ENCODE measurements around the gene CCNF.

GRCh38 chr16:2494616-2495015, 65.4 kb downstream of the CCNF start:
- TF ChIP-seq CTCF (IDR thresholded peaks at IDR 0.05) (no peak), POLR2A (IDR thresholded peaks at IDR 0.05) (no peak)
